NCI-H526 treated with DMSO at 0.1 percent for 48 hours (cell line): ENCODE data around the gene PEX16.
"Not testable (repeated sequence)": the region's sequence is repeated elsewhere in the genome, so short reads cannot be mapped to it uniquely, and the experiment has no call there.

ENCODE experiments used
- DNase-seq: peaks from one replicate; lab custom pipeline; 2025; lab: John Stamatoyannopoulos, UW

The PEX16 gene

GRCh38 chr11:45918331-45918941 is 759 bp upstream of the PEX16 start:
- peak; percentile 72 for DNase-seq

GRCh38 chr11:45917286-45917622 is 423 bp downstream of the PEX16 start:
- no peak for DNase-seq

- DNase-seq, result no peak
These were observed 2.2 kb downstream of the PEX16 start for GRCh38 chr11:45915446-45915845.

- no peak for DNase-seq
These were observed 3.6 kb downstream of the PEX16 start for GRCh38 chr11:45913942-45914635.

GRCh38 chr11:45913514-45913913 is 4.2 kb downstream of the PEX16 start:
- no peak for DNase-seq

- no peak for DNase-seq
These were observed 7.1 kb downstream of the PEX16 start for GRCh38 chr11:45910623-45911022.

GRCh38 chr11:45909594-45910475 is 7.8 kb downstream of the PEX16 start:
- DNase-seq, result no peak

- DNase-seq, result no peak
These were observed 9.7 kb downstream of the PEX16 start for GRCh38 chr11:45907911-45908370.

GRCh38 chr11:45906965-45907611 is 10.6 kb downstream of the PEX16 start, which contains the start of gene FREY1:
Gene FREY1 (minus strand): TSS chr11:45907271. CDS start chr11:45907245, 26 bp downstream.
- DNase-seq, result no peak

GRCh38 chr11:45906096-45906682 is 11.5 kb downstream of the PEX16 start:
- no peak for DNase-seq

GRCh38 chr11:45905576-45905975 is 12.1 kb downstream of the PEX16 start:
- not testable (repeated sequence) for DNase-seq

GRCh38 chr11:45905095-45905494 is 12.6 kb downstream of the PEX16 start:
- no peak for DNase-seq

GRCh38 chr11:45904309-45904915 is 13.3 kb downstream of the PEX16 start:
- no peak for DNase-seq

- DNase-seq, result no peak
These were observed 15.0 kb downstream of the PEX16 start for GRCh38 chr11:45902452-45903380.

- no peak for DNase-seq
These were observed 16.1 kb downstream of the PEX16 start for GRCh38 chr11:45901626-45902025.

- no peak for DNase-seq
These were observed 16.6 kb downstream of the PEX16 start for GRCh38 chr11:45900916-45901617.

- DNase-seq, result not testable (repeated sequence)
These were observed 17.4 kb downstream of the PEX16 start for GRCh38 chr11:45900175-45900800.

GRCh38 chr11:45899448-45900174 is 18.1 kb downstream of the PEX16 start:
- DNase-seq, result peak; percentile 36

- no peak for DNase-seq
These were observed 18.6 kb downstream of the PEX16 start for GRCh38 chr11:45899086-45899447.
